Pulmonary artery endothelial cell (primary cell): ENCODE data around the gene PCSK1. TPM values are rescaled to one million over a fixed set of nuclear protein-coding genes. Genes with fewer than 3 reads are reported as not detected.

ENCODE experiments used
- DNase-seq: peaks from one replicate; pipeline ENCODE4 v3.0.0-alpha.2; 2011; ENCODE audit warnings: low read depth, low spot score
- total RNA-seq: library from RNA; depleted of rRNA; stranded (reverse); fragments of >200 nt; gene quantifications from 2 replicates; pipeline ENCODE4 v1.2.3, GENCODE V29; 2014

Gene PCSK1
- 2.2 and 3.4 TPM in 2 replicates for total RNA-seq

DNA sequence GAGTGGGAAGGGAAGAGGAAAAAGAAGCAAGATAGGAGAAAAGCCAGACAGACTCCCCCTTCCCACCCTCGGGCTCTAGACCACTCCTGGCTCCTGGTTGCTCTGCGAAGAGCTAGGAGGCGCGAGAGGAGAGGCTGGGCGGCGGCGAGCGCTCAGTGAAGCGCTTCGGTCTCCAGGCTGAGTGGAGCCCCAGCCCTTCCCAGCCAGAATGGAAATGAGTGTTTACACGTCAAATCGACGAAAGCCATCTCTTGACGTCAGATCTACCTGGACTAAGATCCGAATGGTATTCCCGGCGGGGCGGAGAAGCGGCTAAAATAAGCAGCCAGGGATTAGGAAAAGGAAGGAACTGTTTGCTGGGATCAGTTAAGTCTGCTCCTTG, at the start of gene PCSK1:
PCSK1 (minus strand) TSS at position 183 of the 382 bp plus-strand sequence. CDS start 206 bp downstream, outside the sequence.
- no peak for DNase-seq

- DNase-seq = no peak
Measured at GRCh38 chr5:96481867-96482266, 48.8 kb upstream of the PCSK1 start.

GRCh38 chr5:96481009-96481786, 48.1 kb upstream of the PCSK1 start:
- no peak for DNase-seq

GRCh38 chr5:96478983-96479382, 45.9 kb upstream of the PCSK1 start:
- no peak for DNase-seq

- DNase-seq = peak; percentile 15
Measured at GRCh38 chr5:96476654-96477053, 43.6 kb upstream of the PCSK1 start.

- no peak for DNase-seq
Measured at GRCh38 chr5:96474073-96474472, 41.0 kb upstream of the PCSK1 start.

GRCh38 chr5:96473155-96473554, 40.1 kb upstream of the PCSK1 start:
- no peak for DNase-seq

- DNase-seq = no peak
Measured at GRCh38 chr5:96470785-96471184, 37.7 kb upstream of the PCSK1 start.

DNA sequence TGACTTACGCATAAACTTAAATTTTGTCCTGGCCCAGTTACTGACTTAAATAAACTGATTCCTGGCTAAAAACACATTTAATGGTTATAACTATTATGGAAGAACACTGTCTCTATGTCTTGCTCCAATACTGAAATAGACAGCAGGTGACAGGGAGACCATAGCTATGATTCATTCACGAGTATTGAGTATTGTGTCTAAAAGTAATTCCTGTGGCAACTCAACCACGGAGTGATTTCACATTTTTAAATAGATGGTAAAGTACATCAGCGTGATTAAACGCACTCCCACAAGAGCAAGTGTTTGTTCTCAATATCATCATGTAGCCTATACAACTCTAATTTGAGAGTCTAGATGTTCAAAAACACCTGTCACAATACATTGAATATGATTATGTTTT, 35.9 kb upstream of the PCSK1 start:
- no peak for DNase-seq

DNA sequence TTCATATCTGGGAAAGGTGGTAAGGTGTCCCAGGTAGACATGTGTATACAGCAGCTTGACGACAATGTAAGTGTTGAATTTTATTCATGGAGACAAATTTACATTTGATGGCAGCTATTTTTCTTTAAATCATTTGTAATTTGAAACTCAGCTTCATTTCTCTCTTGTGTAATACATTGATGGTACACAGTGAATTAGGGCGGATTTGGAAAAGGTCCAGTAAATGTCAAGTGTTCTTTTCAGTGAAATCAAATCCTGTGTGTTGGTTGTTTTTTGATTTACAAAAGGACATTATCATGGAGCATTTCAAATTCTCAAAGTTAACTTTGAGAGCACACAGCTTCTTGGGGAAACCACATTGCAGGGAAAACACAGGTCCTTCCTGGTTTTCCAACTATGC, 30.0 kb upstream of the PCSK1 start:
- no peak for DNase-seq

GRCh38 chr5:96459313-96460121, 26.5 kb upstream of the PCSK1 start:
- DNase-seq = no peak

- no peak for DNase-seq
Measured at GRCh38 chr5:96458176-96458575, 25.1 kb upstream of the PCSK1 start.

DNA sequence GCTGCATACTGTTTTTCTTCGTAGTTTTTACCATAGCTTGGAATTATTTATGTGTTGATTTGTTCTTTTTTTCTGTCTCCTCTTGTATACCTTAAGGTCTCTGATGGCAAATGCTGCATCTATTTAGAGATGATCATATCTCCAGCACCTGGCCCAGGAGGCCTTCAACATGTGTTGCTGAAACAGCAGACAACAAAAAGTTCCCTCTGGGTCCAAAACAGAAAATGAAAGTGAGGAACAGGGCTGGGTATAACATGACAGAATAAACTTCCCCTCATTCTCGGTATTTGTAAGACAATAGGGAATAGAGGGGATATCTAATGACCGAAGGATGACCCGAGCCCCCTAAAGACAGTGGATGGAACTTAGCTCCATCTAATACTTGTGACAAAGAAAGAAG, 22.7 kb upstream of the PCSK1 start:
- DNase-seq = no peak

DNA sequence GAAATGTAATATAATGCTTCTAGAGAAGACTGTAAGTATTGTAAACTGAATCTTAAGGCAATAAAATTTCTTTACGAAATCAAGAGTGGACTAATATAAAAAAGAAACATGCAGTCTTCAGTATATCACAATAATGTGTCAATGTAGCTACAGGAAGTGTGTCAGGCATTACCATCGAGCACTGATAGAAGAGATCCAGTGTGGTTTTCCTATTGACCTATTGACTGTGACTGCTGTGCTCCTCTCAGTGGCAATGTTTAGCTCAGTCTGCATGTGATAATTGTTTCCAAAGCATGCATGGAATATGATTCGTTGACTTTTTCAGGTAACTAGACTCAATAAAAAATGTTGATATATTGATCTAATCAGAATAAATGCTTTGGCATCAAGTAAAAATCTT, 20.3 kb upstream of the PCSK1 start:
- DNase-seq = no peak

DNA sequence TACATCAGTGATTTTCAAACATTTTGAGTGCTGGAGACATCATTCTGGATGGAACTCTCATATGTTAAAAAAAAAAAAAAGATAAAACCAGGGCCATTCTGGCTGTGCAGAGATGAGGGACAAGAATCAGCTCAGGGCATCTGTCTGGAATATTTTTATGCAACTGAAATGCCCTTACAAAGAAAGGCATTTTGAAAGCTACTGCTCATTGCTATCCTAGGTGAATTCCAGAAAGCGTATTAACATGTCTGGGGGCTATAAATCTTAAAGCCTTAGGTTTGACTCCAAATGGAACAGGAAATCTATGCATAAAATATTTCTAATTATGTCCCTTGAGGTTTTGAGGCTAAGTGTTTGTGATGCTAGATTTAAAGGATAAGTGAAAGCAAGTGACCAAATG, 14.9 kb upstream of the PCSK1 start:
- DNase-seq = no peak

GRCh38 chr5:96440185-96440538, 7.1 kb upstream of the PCSK1 start:
- no peak for DNase-seq

- no peak for DNase-seq
Measured at GRCh38 chr5:96439477-96440184, 6.6 kb upstream of the PCSK1 start.

GRCh38 chr5:96434201-96434645, 1.2 kb upstream of the PCSK1 start:
- peak; percentile 51 for DNase-seq

DNA sequence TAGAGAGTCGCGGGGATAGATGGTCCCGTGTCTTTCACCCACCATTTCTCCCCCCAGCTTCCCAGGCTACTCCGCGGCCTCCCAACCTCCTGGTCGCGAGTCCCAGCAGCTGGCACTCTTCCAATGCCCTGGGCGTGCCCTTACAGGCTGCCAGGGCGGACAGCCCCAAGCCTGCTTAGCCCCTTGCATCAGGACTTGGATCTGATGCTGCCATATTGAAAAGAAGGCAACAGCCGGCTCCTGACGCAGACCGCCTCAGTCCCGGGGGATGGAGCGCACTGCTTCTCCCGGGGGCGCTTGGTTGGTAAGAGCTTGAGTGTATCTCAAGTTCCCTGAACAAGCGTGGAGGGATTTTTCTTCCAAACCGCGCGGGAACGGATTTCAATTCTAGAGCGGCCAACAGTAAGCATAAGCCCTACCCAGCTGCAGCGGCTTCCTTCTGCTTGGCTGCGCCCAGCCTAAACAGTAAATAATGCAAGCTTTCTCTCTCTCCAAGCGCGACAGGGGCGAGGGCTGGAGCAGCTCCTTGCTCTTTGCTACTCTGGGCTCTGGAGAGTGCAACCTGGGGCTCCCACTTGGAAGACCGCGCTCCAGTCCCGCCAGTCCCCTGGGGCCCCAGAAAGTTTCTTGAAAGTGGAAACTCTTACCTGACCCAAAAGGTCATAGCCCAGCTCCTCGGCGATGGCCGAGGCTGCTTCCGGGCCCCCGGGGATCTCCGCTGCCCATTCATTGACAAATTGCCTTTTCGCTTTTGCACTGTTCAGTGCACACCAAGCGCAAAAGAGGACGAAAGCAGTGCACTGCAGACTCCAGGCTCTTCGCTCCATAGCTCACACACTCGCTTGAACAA, 607 bp downstream of the PCSK1 start:
- DNase-seq = no peak

GRCh38 chr5:96431376-96432187, 1.5 kb downstream of the PCSK1 start:
- no peak for DNase-seq
